ENCODE results near the gene PAPPA. TPM values are rescaled to one million over a fixed set of nuclear protein-coding genes. Genes with fewer than 3 reads are reported as not detected.

Gene PAPPA
- polyA plus RNA-seq, 1 experiment, result 39.9 TPM

DNA sequence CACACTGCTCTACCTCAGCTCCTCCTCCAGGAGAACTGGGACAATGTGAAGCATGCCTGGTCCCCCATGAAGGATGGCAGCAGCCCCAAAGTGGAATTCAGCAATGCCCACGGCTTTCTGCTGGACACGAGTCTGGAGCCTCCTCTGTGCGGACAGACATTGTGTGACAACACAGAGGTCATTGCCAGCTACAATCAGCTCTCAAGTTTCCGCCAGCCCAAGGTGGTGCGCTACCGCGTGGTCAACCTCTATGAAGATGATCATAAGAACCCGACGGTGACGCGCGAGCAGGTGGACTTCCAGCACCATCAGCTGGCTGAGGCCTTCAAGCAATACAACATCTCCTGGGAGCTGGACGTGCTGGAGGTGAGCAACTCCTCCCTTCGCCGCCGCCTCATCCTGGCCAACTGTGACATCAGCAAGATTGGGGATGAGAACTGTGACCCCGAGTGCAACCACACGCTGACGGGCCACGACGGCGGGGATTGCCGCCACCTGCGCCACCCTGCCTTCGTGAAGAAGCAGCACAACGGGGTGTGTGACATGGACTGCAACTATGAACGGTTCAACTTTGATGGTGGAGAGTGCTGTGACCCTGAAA is 34.1 kb downstream of the PAPPA start:
- H3K36me3 ChIP-seq (ENCODE audit: control insufficient read depth, insufficient read depth, low read length), result peaks cover 27% of the 10 kb centered on the region
- H3K27me3 ChIP-seq (ENCODE audit: control insufficient read depth, insufficient read depth, low read length), result no peaks in the 10 kb centered on the region

DNA sequence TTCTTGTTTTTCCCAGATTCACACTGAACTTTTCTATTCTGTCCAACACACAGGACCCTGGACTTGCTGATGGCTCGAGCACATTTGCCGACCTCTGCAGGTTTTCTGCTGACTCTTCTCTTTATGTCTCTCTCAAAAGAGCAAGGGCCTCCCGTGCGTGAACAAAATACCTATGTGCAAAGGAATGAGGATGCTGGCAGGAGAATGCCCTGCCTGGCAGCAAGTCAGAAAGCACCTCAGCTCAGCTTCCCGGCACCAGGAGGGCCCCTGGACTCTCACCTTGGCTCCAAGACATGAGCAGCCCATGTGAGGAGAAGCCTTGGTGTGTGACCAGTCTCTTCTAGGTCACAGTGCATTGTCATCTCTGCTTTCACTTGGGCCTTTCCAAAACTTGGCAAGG is 36.1 kb downstream of the PAPPA start:
- ChIA-PET POLR2A (no interaction called here), CTCF (interaction anchor here (0.7 to 1.3 kb wide), 2 partner anchors 598 to 1069 kb away, joined by 3 read pairs; no protein-coding TSS in a partner anchor)
- TF ChIP-seq, protein P1, sequence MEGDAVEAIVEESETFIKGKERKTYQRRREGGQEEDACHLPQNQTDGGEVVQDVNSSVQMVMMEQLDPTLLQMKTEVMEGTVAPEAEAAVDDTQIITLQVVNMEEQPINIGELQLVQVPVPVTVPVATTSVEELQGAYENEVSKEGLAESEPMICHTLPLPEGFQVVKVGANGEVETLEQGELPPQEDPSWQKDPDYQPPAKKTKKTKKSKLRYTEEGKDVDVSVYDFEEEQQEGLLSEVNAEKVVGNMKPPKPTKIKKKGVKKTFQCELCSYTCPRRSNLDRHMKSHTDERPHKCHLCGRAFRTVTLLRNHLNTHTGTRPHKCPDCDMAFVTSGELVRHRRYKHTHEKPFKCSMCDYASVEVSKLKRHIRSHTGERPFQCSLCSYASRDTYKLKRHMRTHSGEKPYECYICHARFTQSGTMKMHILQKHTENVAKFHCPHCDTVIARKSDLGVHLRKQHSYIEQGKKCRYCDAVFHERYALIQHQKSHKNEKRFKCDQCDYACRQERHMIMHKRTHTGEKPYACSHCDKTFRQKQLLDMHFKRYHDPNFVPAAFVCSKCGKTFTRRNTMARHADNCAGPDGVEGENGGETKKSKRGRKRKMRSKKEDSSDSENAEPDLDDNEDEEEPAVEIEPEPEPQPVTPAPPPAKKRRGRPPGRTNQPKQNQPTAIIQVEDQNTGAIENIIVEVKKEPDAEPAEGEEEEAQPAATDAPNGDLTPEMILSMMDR (IDR thresholded peaks at IDR 0.05; ENCODE audit: insufficient read depth, low read depth, low read length), result no peak
- H3K27me3 ChIP-seq (ENCODE audit: control insufficient read depth, insufficient read depth, low read length), result no peaks in the 10 kb centered on the region
- peaks cover 25% of the 10 kb centered on the region for H3K36me3 ChIP-seq (ENCODE audit: control insufficient read depth, insufficient read depth, low read length)
- no peak overlapping the region for H3K4me3 ChIP-seq (ENCODE audit: low read depth, low read length)
- no peak for DNase-seq (ENCODE audit: low read depth)

More for the DNA sequence above, 34.1 kb downstream of the PAPPA start:
- TF ChIP-seq, protein P1 (IDR thresholded peaks at IDR 0.05; ENCODE audit: insufficient read depth, low read depth, low read length), result no peak
- H3K4me3 ChIP-seq (ENCODE audit: low read depth, low read length), result no peak overlapping the region
- ChIA-PET CTCF (interaction anchor here (0.7 kb wide), 1 partner anchor 594 kb away, joined by 3 read pairs; no protein-coding TSS in a partner anchor), POLR2A (no interaction called here)
- no peak for DNase-seq (ENCODE audit: low read depth)

DNA sequence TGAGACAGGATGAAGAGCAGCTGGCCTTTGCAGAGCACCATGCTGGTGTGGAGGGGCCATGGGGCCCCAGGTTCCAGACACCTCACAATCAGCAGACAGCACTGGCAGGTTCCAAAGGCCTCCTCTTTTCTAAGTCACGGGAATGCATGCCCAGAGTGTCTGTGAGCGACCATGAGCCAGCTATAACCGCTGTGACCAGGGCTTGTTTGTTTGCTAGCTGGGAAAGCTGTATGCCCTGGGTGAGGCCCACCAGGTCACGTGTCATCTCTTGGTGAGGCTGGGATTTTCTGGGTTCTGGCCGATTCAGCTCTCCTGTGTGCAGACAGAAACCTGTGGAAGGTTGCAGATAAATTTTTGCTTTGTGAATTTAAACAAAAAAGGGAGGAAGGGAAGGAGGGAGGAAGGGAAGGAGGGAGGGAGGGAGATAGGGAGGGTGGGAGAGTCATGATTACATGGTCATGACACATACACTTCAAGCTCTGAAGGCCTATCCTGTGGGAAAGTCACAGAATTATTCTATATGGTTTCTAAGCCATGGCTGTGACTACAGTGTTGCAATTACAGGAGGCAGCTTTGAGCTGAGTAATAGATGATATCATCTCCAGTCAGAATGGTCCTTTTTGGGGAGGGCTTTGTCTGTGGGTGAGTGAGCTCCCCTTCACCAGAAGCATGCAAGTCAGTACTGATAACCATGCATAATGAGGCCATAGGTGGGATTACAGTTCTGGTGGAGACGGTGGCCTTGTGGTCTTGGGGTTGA is 37.2 kb downstream of the PAPPA start:
- ChIA-PET CTCF (interaction anchor here (0.6 to 1.4 kb wide), 6 partner anchors 14 to 1070 kb away, joined by 3 to 4 read pairs (median 3); no protein-coding TSS in a partner anchor), POLR2A (no interaction called here)
- H3K36me3 ChIP-seq (ENCODE audit: control insufficient read depth, insufficient read depth, low read length), result peaks cover 22% of the 10 kb centered on the region
- peak; percentile 31 for DNase-seq (ENCODE audit: low read depth)
- TF ChIP-seq, protein P1 (IDR thresholded peaks at IDR 0.05; ENCODE audit: insufficient read depth, low read depth, low read length), result no peak
- no peaks in the 10 kb centered on the region for H3K27me3 ChIP-seq (ENCODE audit: control insufficient read depth, insufficient read depth, low read length)
- no peak overlapping the region for H3K4me3 ChIP-seq (ENCODE audit: low read depth, low read length)

DNA sequence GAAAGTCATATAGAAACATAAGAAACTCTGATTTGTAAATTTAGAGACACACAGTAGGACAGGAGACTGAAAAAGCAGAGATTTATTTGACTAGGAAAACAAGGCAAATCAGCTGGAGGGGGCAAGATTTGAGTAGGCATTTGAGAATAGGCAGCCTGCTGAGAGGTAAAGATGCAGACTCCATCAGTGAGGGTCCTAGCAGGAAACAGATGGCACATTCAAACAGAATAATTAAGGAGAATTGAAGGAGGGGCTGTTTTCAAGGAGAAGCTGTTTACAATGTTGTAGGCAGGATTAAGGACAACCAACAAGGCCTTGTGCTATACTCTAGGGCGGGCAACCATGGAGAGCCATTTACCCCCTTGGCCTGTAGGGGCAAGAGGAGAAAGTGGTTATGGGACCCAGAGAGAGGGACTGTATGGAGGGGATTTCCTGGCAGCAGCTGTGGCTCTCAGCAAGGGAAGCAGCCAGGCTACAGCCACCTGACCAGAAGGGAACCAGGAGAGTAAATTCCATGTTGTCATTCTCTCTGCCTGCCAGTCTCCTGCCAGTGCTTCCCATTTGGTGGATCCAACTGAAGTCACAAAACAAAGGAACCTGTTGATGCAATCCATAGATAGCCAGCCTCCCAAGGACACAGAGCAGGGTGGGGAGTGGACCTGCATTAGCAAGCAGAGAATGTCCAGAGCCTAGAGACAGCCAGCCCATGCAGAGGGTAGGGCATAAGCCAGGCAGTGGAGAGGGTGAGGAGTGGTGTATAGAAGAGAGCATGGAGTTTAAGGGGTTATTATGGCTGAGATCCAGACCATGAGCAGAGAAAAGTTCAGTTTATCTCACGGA is 38.2 kb downstream of the PAPPA start:
- Histone ChIP-seq H3K27me3 (ENCODE audit: control insufficient read depth, insufficient read depth, low read length) (no peaks in the 10 kb centered on the region), H3K4me3 (ENCODE audit: low read depth, low read length) (no peak overlapping the region), H3K36me3 (ENCODE audit: control insufficient read depth, insufficient read depth, low read length) (peaks cover 22% of the 10 kb centered on the region)
- TF ChIP-seq, protein P1 (IDR thresholded peaks at IDR 0.05; ENCODE audit: insufficient read depth, low read depth, low read length), result no peak
- ChIA-PET CTCF (interaction anchor here (0.7 to 1.4 kb wide), 3 partner anchors 13 to 598 kb away, joined by 3 to 4 read pairs (median 3); no protein-coding TSS in a partner anchor), POLR2A (no interaction called here)
- DNase-seq (ENCODE audit: low read depth), result no peak

All from BJ (cell line).